IMR-90 (cell line): ENCODE data around the gene CLHC1. TPM values are rescaled to one million over a fixed set of nuclear protein-coding genes. Genes with fewer than 3 reads are reported as not detected.

Experiments
- ATAC-seq: fragments of 200-7000 bp; cut with Tn5 transposase; 2 replicates; pipeline ENCODE4 v1.9.1; 2020; ENCODE audit warnings: low read depth, mild to moderate bottlenecking, moderate library complexity
- BruUV-seq: library from RNA; stranded (reverse); fragments of 400-500 nt; replicated peaks from 2 replicates; lab custom pipeline; 2021; lab: Mats Ljungman, UMichigan
- CTCF ChIA-PET: fragments of 300-600 bp; formaldehyde crosslinking; extraction: SDS; loops from one replicate; lab custom pipeline; 2021; ENCODE audit warnings: antibody characterized with exemption; lab: Yijun Ruan, JAX
- POLR2A ChIA-PET: fragments of 300-600 bp; sonication (Branson Sonifier 250); formaldehyde crosslinking; loops from one replicate; lab custom pipeline; 2022; ENCODE audit warnings: antibody characterized with exemption; ENCODE audit not compliant: unreplicated experiment; lab: Charles Lee
- DNase-seq: peaks from one replicate; pipeline ENCODE4 v3.0.0; 2013
- H2AFZ ChIP-seq: replicated peaks from 2 replicates; pipeline ENCODE3; 2013; ENCODE audit warnings: low read length, mild to moderate bottlenecking; ENCODE audit not compliant: poor library complexity
- H2AK5ac ChIP-seq: 2 replicates; pipeline ENCODE4 v1.6.1; 2013; ENCODE audit warnings: low read depth, low read length, inconsistent platforms
- H2AK9ac ChIP-seq: replicated peaks from 2 replicates; pipeline ENCODE3; 2013; ENCODE audit warnings: mild to moderate bottlenecking, low read depth, low read length, moderate library complexity; ENCODE audit not compliant: poor library complexity
- H2BK120ac ChIP-seq: 2 replicates; pipeline ENCODE4 v1.6.1; 2013; ENCODE audit warnings: low read depth, low read length, inconsistent platforms
- H2BK15ac ChIP-seq: 3 replicates; pipeline ENCODE4 v1.6.1; 2013; ENCODE audit warnings: low read depth, low read length, inconsistent platforms
- H2BK20ac ChIP-seq: 2 replicates; pipeline ENCODE4 v1.6.1; 2013; ENCODE audit warnings: low read depth, mild to moderate bottlenecking, inconsistent platforms, low read length, moderate library complexity
- H2BK5ac ChIP-seq: 2 replicates; pipeline ENCODE4 v1.6.1; 2013; ENCODE audit warnings: mild to moderate bottlenecking, low read depth, low read length, inconsistent platforms; ENCODE audit not compliant: poor library complexity, severe bottlenecking
- H3K14ac ChIP-seq: replicated peaks from 2 replicates; pipeline ENCODE4 v1.6.1; 2013; ENCODE audit warnings: low read depth, low read length, inconsistent platforms
- H3K18ac ChIP-seq: 2 replicates; pipeline ENCODE4 v1.6.1; 2013; ENCODE audit warnings: low read depth, low read length, control low read depth
- H3K23ac ChIP-seq: 2 replicates; pipeline ENCODE4 v1.6.1; 2013; ENCODE audit warnings: low read depth, low read length, inconsistent platforms
- H3K27ac ChIP-seq: 2 replicates; pipeline ENCODE4 v1.5.1; 2013; ENCODE audit warnings: mild to moderate bottlenecking, control low read depth, low read length; ENCODE audit not compliant: insufficient read depth
- H3K27me3 ChIP-seq: 2 replicates; pipeline ENCODE4 v1.6.1; 2013; ENCODE audit warnings: low read length; ENCODE audit not compliant: control insufficient read depth, insufficient read depth
- H3K36me3 ChIP-seq: 2 replicates; pipeline ENCODE4 v1.6.1; 2013; ENCODE audit warnings: low read length, mixed read lengths; ENCODE audit not compliant: control insufficient read depth, insufficient read depth
- H3K4ac ChIP-seq: 2 replicates; pipeline ENCODE4 v1.6.1; 2013; ENCODE audit warnings: low read depth, low read length, inconsistent platforms
- H3K4me1 ChIP-seq: 2 replicates; pipeline ENCODE4 v1.6.1; 2013; ENCODE audit warnings: low read length, mixed read lengths; ENCODE audit not compliant: control insufficient read depth, insufficient read depth
- H3K4me2 ChIP-seq: 2 replicates; pipeline ENCODE4 v1.6.1; 2013; ENCODE audit warnings: low read depth, mild to moderate bottlenecking, control low read depth, low read length, moderate library complexity
- H3K4me3 ChIP-seq: 2 replicates; pipeline ENCODE4 v1.5.1; 2013; ENCODE audit warnings: low read depth, mild to moderate bottlenecking, control low read depth, low read length, moderate library complexity; ENCODE audit not compliant: insufficient read depth
- H3K56ac ChIP-seq: 2 replicates; pipeline ENCODE4 v1.6.1; 2013; ENCODE audit warnings: low read length, inconsistent platforms; ENCODE audit not compliant: insufficient read depth; ENCODE audit errors: extremely low read depth
- H3K79me1 ChIP-seq, 2 experiments: 2 replicates each; pipeline ENCODE4 v1.6.1; 2013; ENCODE audit warnings: low read length in 2 of 2, inconsistent platforms in 1 of 2, low read depth in 1 of 2
- H3K9ac ChIP-seq: 2 replicates; pipeline ENCODE4 v1.6.1; 2013; ENCODE audit warnings: low read depth, low read length, control low read depth
- H3K9me1 ChIP-seq: 2 replicates; pipeline ENCODE4 v1.6.1; 2013; ENCODE audit warnings: low read length, inconsistent platforms; ENCODE audit not compliant: insufficient read depth
- H3K9me3 ChIP-seq: 2 replicates; pipeline ENCODE4 v1.6.1; 2013; ENCODE audit warnings: low read length; ENCODE audit not compliant: control insufficient read depth, insufficient read depth
- H4K20me1 ChIP-seq: 2 replicates; pipeline ENCODE4 v1.6.1; 2013; ENCODE audit warnings: low read length, inconsistent platforms; ENCODE audit not compliant: insufficient read depth
- H4K5ac ChIP-seq: 2 replicates; pipeline ENCODE4 v1.6.1; 2013; ENCODE audit warnings: mild to moderate bottlenecking, low read depth, low read length, control low read depth
- H4K8ac ChIP-seq, 2 experiments: 2 replicates each; pipeline ENCODE4 v1.6.1; 2013; ENCODE audit warnings: low read depth in 2 of 2, low read length in 2 of 2, control low read depth in 1 of 2, inconsistent platforms in 1 of 2
- H4K91ac ChIP-seq: 2 replicates; pipeline ENCODE4 v1.6.1; 2013; ENCODE audit warnings: low read depth, low read length, inconsistent platforms; ENCODE audit not compliant: insufficient read depth
- CEBPB ChIP-seq: IDR thresholded peaks from 2 replicates; pipeline ENCODE4 v1.6.1; 2012; ENCODE audit warnings: low read depth, low read length, improper control_type of control experiment
- CHD1 ChIP-seq: IDR thresholded peaks from 2 replicates; pipeline ENCODE4 v1.6.1; 2012; ENCODE audit warnings: low read depth, low read length, improper control_type of control experiment
- FOS ChIP-seq: fragments of 150-350 bp; IDR thresholded peaks from 2 replicates; pipeline ENCODE4 v1.6.1; 2016; ENCODE audit warnings: low read depth, low read length
- MXI1 ChIP-seq: IDR thresholded peaks from 2 replicates; pipeline ENCODE4 v1.6.1; 2012; ENCODE audit warnings: low read depth, mild to moderate bottlenecking, low read length, moderate library complexity, borderline replicate concordance
- NFE2L2 ChIP-seq: fragments of 150-350 bp; IDR thresholded peaks from 2 replicates; pipeline ENCODE4 v1.6.1; 2016; ENCODE audit warnings: low read depth, mild to moderate bottlenecking, low read length
- POLR2A ChIP-seq: IDR thresholded peaks from 2 replicates; pipeline ENCODE4 v1.6.1; 2012; ENCODE audit warnings: mild to moderate bottlenecking, low read depth, low read length
- RAD21 ChIP-seq: IDR thresholded peaks from 2 replicates; pipeline ENCODE4 v1.6.1; 2012; ENCODE audit warnings: low read length, improper control_type of control experiment
- RCOR1 ChIP-seq: IDR thresholded peaks from 2 replicates; pipeline ENCODE4 v1.6.1; 2012; ENCODE audit warnings: mild to moderate bottlenecking, low read length, improper control_type of control experiment; ENCODE audit not compliant: insufficient replicate concordance
- RFX5 ChIP-seq: IDR thresholded peaks from 2 replicates; pipeline ENCODE4 v1.8.0; 2012; ENCODE audit warnings: low read depth, mild to moderate bottlenecking, low read length, moderate library complexity
- SMC3 ChIP-seq: fragments of 150-350 bp; IDR thresholded peaks from 2 replicates; pipeline ENCODE4 v1.6.1; 2016; ENCODE audit warnings: low read depth, mild to moderate bottlenecking, antibody characterized with exemption, low read length, moderate library complexity
- WGBS, 2 experiments: methylation state at CpG; one replicate each; pipeline versions ENCODE4 v1.1.5 to v1.1.7; 2013; ENCODE audit warnings: missing lambda C conversion rate in 2 of 2; ENCODE audit not compliant: insufficient read length in 1 of 2; ENCODE audit errors: extremely low coverage in 2 of 2; 5-methylcytosine and 5-hydroxymethylcytosine counted together
- dilution Hi-C: fragments of 300-500 bp; cut with HindIII; formaldehyde crosslinking; loops from one replicate; pipeline ENCODE4 v1.14.3; 2018; ENCODE audit warnings: low sequenced_read_pairs; ENCODE audit not compliant: unreplicated experiment
- in situ Hi-C: fragments of 300-500 bp; cut with MboI; formaldehyde crosslinking; loops from 3 replicates; pipeline ENCODE4 v1.14.3; 2019; ENCODE audit warnings: low sequenced_read_pairs, inconsistent platforms, mixed read lengths
- intact Hi-C: fragments of 100-400 bp; cut with micrococcal nuclease; formaldehyde crosslinking; loops from 2 replicates; pipeline ENCODE4 v1.10.0; 2022
- polyA plus RNA-seq, 3 experiments: library from polyadenylated mRNA; depleted of rRNA; stranded (reverse); fragments of >200 nt; gene quantifications; 2 replicates each; pipeline ENCODE4 v1.2.3, GENCODE V29; 2012; ENCODE audit warnings: low replicate concordance in 1 of 3
- total RNA-seq: library from RNA; depleted of rRNA; stranded (reverse); fragments of >200 nt; gene quantifications from 2 replicates; pipeline ENCODE4 v1.2.3, GENCODE V29; 2012
- TF ChIP-seq, protein P1 (sequence below): fragments of 150-350 bp; IDR thresholded peaks from 2 replicates; pipeline ENCODE4 v1.6.1; 2017; ENCODE audit warnings: mild to moderate bottlenecking, antibody characterized with exemption, low read length, low read depth
- TF ChIP-seq, protein P2 (sequence below): fragments of 150-350 bp; IDR thresholded peaks from 2 replicates; pipeline ENCODE4 v1.6.1; 2016; ENCODE audit warnings: low read depth, mild to moderate bottlenecking, low read length, moderate library complexity, borderline replicate concordance

Gene CLHC1
- total and polyA plus RNA-seq, 2 of the 4 experiments (the other 2 are of a cell fraction) = 2.3 to 5.3 TPM

DNA sequence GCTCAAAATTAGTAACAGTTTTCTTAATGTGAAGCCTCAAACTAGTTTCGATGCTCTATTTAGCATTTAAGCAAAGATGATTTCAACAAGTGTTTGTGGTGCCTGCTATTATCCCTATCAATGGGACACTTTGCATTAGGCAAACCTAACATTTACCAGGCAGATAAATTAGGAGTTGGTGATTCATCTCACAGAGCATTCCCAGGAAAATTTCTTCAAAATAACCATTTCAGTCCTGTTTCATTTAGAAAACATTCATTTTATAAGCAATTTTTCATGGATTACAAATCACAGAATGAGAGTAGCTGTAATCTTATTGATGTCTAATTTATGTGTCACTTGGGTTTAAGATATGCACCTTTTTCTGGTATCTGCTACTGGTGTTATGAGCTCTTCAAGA lies 62.7 kb downstream of the CLHC1 start:
- Histone ChIP-seq H3K18ac (no peak overlapping the region), H3K79me1 (peaks cover 14 to 55% of the 10 kb centered on the region in 2 experiments), H3K27me3 (no peaks in the 10 kb centered on the region), H3K9me3 (no peaks in the 10 kb centered on the region), H3K27ac (no peak overlapping the region), H2BK120ac (peak overlapping the region; percentile 30; the same call in 1 of the 2 replicates), H2AK5ac (no peak overlapping the region), H3K4me2 (peak overlapping the region; percentile 33; the same call in 1 of the 2 replicates), H3K56ac (no peak overlapping the region), H3K9ac (no peak overlapping the region), H2BK20ac (no peak overlapping the region), H2AFZ (no peak overlapping the region), H3K4me1 (peaks cover 18% of the 10 kb centered on the region), H3K36me3 (no peaks in the 10 kb centered on the region), H4K20me1 (no peaks in the 10 kb centered on the region), H2BK5ac (peak overlapping the region; percentile 75), H3K9me1 (peaks cover 14% of the 10 kb centered on the region), H3K4me3 (no peak overlapping the region), H4K91ac (no peak overlapping the region), H4K8ac (no peak overlapping the region; a peak in 1 of 4 replicates), H2BK15ac (no peak overlapping the region), H3K23ac (no peak overlapping the region), H4K5ac (no peak overlapping the region), H3K14ac (no peak overlapping the region), H2AK9ac (no peak overlapping the region), H3K4ac (peak overlapping the region; percentile 36; the same call in 1 of the 2 replicates)
- dilution Hi-C loops (loop anchor here (25.0 kb wide), 1 partner anchor 157 kb away; no protein-coding TSS in a partner anchor), intact Hi-C loops (loop anchor here (2.0 to 5.0 kb wide), 3 partner anchors 55 to 447 kb away; partner anchors contain the start of gene EML6), in situ Hi-C loops (loop anchor here (5.0 kb wide), 2 partner anchors 122 to 262 kb away; no protein-coding TSS in a partner anchor)
- no TSS peak for BruUV-seq
- ChIA-PET POLR2A (interaction anchor here (1.1 kb wide), 1 partner anchor 61 kb away, joined by 4 read pairs; no protein-coding TSS in a partner anchor), CTCF (interaction anchor here (0.5 to 3.1 kb wide), 11 partner anchors 9 to 197 kb away, joined by 3 to 26 read pairs (median 4); partner anchors contain the start of gene RTN4)
- no CpG with 5 or more reads among the region's 1 CpG for WGBS, 2 experiments
- ATAC-seq = no peak
- no peak for TF ChIP-seq RAD21
- no peak for TF ChIP-seq RCOR1
- TF ChIP-seq CEBPB = no peak
- TF ChIP-seq MXI1 = no peak
- TF ChIP-seq, protein P1, sequence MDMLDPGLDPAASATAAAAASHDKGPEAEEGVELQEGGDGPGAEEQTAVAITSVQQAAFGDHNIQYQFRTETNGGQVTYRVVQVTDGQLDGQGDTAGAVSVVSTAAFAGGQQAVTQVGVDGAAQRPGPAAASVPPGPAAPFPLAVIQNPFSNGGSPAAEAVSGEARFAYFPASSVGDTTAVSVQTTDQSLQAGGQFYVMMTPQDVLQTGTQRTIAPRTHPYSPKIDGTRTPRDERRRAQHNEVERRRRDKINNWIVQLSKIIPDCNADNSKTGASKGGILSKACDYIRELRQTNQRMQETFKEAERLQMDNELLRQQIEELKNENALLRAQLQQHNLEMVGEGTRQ = no peak
- no peak for TF ChIP-seq POLR2A
- no peak for TF ChIP-seq FOS
- TF ChIP-seq SMC3 = no peak
- no peak for TF ChIP-seq NFE2L2
- TF ChIP-seq RFX5 = no peak
- no peak for TF ChIP-seq CHD1
- TF ChIP-seq, protein P2, sequence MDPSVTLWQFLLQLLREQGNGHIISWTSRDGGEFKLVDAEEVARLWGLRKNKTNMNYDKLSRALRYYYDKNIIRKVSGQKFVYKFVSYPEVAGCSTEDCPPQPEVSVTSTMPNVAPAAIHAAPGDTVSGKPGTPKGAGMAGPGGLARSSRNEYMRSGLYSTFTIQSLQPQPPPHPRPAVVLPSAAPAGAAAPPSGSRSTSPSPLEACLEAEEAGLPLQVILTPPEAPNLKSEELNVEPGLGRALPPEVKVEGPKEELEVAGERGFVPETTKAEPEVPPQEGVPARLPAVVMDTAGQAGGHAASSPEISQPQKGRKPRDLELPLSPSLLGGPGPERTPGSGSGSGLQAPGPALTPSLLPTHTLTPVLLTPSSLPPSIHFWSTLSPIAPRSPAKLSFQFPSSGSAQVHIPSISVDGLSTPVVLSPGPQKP = no peak
- peak; percentile 37 for DNase-seq
